Neutrophil (primary cell): ENCODE data around the gene THBS3.
A peak's percentile ranks its signal among the peaks of the same experiment; 100 is the strongest.
"Not testable (repeated sequence)": the region's sequence is repeated elsewhere in the genome, so short reads cannot be mapped to it uniquely, and the experiment has no call there.

Experiments used
- H3K27ac ChIP-seq: fragments of 200-600 bp; sonication (generic); 2 replicates; pipeline ENCODE4 v1.5.1; 2016; ENCODE audit warnings: mild to moderate bottlenecking, moderate library complexity
- H3K27me3 ChIP-seq: fragments of 200-600 bp; sonication (generic); 2 replicates; pipeline ENCODE4 v1.6.0; 2016; ENCODE audit warnings: mild to moderate bottlenecking
- H3K36me3 ChIP-seq: fragments of 200-600 bp; sonication (generic); 2 replicates; pipeline ENCODE4 v1.5.1; 2017
- H3K4me1 ChIP-seq, 2 experiments: fragments of 200-600 bp in 1 of 2; sonication (generic) in 1 of 2; 1 replicate in 1 of 2; 2 replicates in 1 of 2; pipeline versions ENCODE4 v1.5.1 to v1.6.1; 2013 to 2016; ENCODE audit warnings: low read depth in 1 of 2, low read length in 1 of 2, mild to moderate bottlenecking in 1 of 2, moderate library complexity in 1 of 2; ENCODE audit not compliant: control insufficient read depth in 1 of 2, insufficient read depth in 1 of 2
- H3K4me3 ChIP-seq, 2 experiments: fragments of 200-600 bp in 1 of 2; sonication (generic) in 1 of 2; 1 replicate in 1 of 2; 2 replicates in 1 of 2; pipeline ENCODE4 v1.5.1; 2013 to 2016; ENCODE audit warnings: low read depth in 1 of 2, low read length in 1 of 2, mild to moderate bottlenecking in 1 of 2, moderate library complexity in 1 of 2
- H3K9me3 ChIP-seq: fragments of 200-600 bp; sonication (generic); 2 replicates; pipeline ENCODE4 v1.5.1; 2016
- CTCF ChIP-seq: fragments of 200-600 bp; sonication (generic); IDR thresholded peaks from 2 replicates; pipeline ENCODE4 v1.5.1; 2016; ENCODE audit warnings: antibody characterized with exemption

The THBS3 gene

GRCh38 chr1:155167166-155168104 lies 40.3 kb downstream of the THBS3 start:
- Histone ChIP-seq H3K4me3 (peak overlapping the region in 1 of 2 experiments; percentile 0), H3K4me1 (peaks cover 17 to 23% of the 10 kb centered on the region in 2 experiments), H3K9me3 (no peaks in the 10 kb centered on the region), H3K27me3 (peaks cover 21% of the 10 kb centered on the region), H3K36me3 (peaks cover 12% of the 10 kb centered on the region), H3K27ac (no peak overlapping the region)
- TF ChIP-seq CTCF: peak; percentile 87

GRCh38 chr1:155166471-155167165 lies 41.1 kb downstream of the THBS3 start:
- no peak for TF ChIP-seq CTCF
- Histone ChIP-seq H3K36me3 (peaks cover 12% of the 10 kb centered on the region), H3K4me3 (peak overlapping the region in 1 of 2 experiments; percentile 0), H3K4me1 (peaks cover 13 to 18% of the 10 kb centered on the region in 2 experiments), H3K27me3 (peaks cover 21% of the 10 kb centered on the region), H3K9me3 (no peaks in the 10 kb centered on the region), H3K27ac (no peak overlapping the region)

GRCh38 chr1:155166051-155166470 lies 41.6 kb downstream of the THBS3 start:
- Histone ChIP-seq H3K27me3 (peaks cover 21% of the 10 kb centered on the region), H3K9me3 (no peaks in the 10 kb centered on the region), H3K27ac (no peak overlapping the region), H3K36me3 (peaks cover 12% of the 10 kb centered on the region), H3K4me3 (no peak overlapping the region), H3K4me1 (peaks cover 13 to 18% of the 10 kb centered on the region in 2 experiments)
- TF ChIP-seq CTCF: no peak

GRCh38 chr1:155164625-155165024 lies 43.1 kb downstream of the THBS3 start:
- H3K36me3 ChIP-seq: peaks cover 10% of the 10 kb centered on the region
- not testable (repeated sequence) for H3K27ac ChIP-seq, H3K4me3 ChIP-seq, H3K9me3 ChIP-seq
- peaks cover 13 to 18% of the 10 kb centered on the region in 2 experiments for H3K4me1 ChIP-seq
- peaks cover 21% of the 10 kb centered on the region for H3K27me3 ChIP-seq

GRCh38 chr1:155163785-155164184 lies 43.9 kb downstream of the THBS3 start:
- Histone ChIP-seq H3K4me1 (peaks cover 13 to 18% of the 10 kb centered on the region in 2 experiments), H3K27me3 (peaks cover 21% of the 10 kb centered on the region)
- H3K27ac ChIP-seq, H3K36me3 ChIP-seq, H3K4me3 ChIP-seq, H3K9me3 ChIP-seq: not testable (repeated sequence)

- H3K27ac ChIP-seq, H3K36me3 ChIP-seq, H3K4me3 ChIP-seq, H3K9me3 ChIP-seq: not testable (repeated sequence)
- H3K4me1 ChIP-seq: peaks cover 9 to 13% of the 10 kb centered on the region in 2 experiments
- peaks cover 20% of the 10 kb centered on the region for H3K27me3 ChIP-seq
These were observed 45.1 kb downstream of the THBS3 start for GRCh38 chr1:155162631-155163030.

GRCh38 chr1:155160128-155160527 lies 47.6 kb downstream of the THBS3 start:
- no peaks in the 10 kb centered on the region for H3K36me3 ChIP-seq
- H3K9me3 ChIP-seq: no peaks in the 10 kb centered on the region
- H3K27ac ChIP-seq: no peak overlapping the region
- no peaks in the 10 kb centered on the region for H3K27me3 ChIP-seq
- H3K4me1 ChIP-seq: no peaks in the 10 kb centered on the region
- no peak for TF ChIP-seq CTCF
- no peak overlapping the region for H3K4me3 ChIP-seq
